Spleen (tissue), 7 donors: Measurements from ENCODE around the gene RNF224.

Experiments
- POLR2AphosphoS5 ChIP-seq, 3 donors: sonication (generic); formaldehyde crosslinking; IDR thresholded peaks; one replicate each; pipeline ENCODE4 v1.5.1; 2017; ENCODE audit warnings: antibody characterized with exemption in 3 of 3
- TF ChIP-seq, protein P1 (sequence below), 11 experiments: fragments of 200-600 bp in 7 of 11; fragments of 450-650 bp in 4 of 11; sonication (generic) in 4 of 11; IDR thresholded peaks in 8 of 11; conservative IDR thresholded peaks in 3 of 11; 1 replicate in 7 of 11; 2 replicates in 4 of 11; pipeline versions ENCODE4 v1.4.0 to v1.8.0; 2016 to 2021; ENCODE audit warnings: antibody characterized with exemption in 11 of 11, inconsistent platforms in 4 of 11, mild to moderate bottlenecking in 1 of 11
- donor health status: DM: no; HTN: no; CAD: no; lungs with moderate emphysema.
- donor health status: DM: no; HTN: no; CAD: no.
- donor health status: DM: no; HTN: no; CAD: no.

DNA sequence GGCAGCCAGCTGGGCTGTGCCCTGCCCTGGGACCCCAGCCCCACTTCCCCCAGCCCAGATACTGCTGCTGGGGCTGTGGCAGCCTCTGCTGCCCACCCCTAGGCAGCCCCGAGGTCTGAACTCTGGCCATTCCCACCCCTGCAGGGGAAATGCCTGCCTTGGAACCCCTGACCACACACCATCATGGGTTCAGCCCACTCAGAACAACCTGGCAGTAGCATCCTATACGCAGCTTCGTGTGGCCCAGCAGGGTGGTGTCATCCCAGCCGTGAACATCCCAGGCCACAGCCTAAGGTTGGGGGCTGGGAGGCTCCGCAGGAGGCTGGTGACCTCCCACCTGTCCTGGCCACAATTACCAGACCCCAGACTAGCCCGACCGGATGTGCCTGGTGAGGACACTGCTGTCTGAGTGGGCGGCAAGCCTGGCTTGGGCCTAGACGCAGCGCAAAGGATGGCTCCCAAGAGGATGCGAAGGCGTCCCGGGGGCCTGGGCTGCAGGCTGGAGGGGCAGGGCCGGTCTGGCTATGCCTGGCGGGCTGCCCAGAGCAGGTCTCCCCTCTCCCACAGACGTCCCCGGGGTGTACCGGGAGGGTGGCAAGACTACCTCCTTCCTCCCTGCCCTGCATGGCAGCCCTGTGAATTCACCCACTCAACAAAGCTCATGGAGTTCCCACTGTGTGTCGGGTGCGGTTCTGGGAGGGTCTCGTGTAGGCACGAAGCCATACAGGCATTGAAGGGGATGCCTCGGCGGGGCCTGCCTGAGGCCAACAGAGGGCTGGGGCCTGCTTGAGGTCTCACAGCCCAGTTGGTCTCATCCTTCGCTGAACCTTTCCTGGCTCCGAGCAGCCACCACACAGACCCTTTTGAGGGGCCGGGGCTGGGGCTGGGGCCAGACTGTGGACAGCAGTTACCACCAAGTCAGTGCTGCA, 1.9 kb downstream of the RNF224 start:
- TF ChIP-seq, protein P1, sequence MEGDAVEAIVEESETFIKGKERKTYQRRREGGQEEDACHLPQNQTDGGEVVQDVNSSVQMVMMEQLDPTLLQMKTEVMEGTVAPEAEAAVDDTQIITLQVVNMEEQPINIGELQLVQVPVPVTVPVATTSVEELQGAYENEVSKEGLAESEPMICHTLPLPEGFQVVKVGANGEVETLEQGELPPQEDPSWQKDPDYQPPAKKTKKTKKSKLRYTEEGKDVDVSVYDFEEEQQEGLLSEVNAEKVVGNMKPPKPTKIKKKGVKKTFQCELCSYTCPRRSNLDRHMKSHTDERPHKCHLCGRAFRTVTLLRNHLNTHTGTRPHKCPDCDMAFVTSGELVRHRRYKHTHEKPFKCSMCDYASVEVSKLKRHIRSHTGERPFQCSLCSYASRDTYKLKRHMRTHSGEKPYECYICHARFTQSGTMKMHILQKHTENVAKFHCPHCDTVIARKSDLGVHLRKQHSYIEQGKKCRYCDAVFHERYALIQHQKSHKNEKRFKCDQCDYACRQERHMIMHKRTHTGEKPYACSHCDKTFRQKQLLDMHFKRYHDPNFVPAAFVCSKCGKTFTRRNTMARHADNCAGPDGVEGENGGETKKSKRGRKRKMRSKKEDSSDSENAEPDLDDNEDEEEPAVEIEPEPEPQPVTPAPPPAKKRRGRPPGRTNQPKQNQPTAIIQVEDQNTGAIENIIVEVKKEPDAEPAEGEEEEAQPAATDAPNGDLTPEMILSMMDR (IDR thresholded peaks at IDR 0.05 in 8 of 11, conservative IDR thresholded peaks at IDR 0.05 in 3 of 11): no peak
- TF ChIP-seq POLR2AphosphoS5 (IDR thresholded peaks at IDR 0.05): no peak
